GM12892 (cell line): ENCODE measurements around the gene TEAD1.

Experiments used
- POLR2A ChIP-seq: IDR thresholded peaks from 2 replicates; pipeline ENCODE4 v1.6.1; 2011; ENCODE audit warnings: low read depth, low read length, control low read depth
- POLR2AphosphoS5 ChIP-seq: IDR thresholded peaks from 2 replicates; pipeline ENCODE4 v1.6.1; 2011; ENCODE audit warnings: low read depth, low read length, control low read depth
- TAF1 ChIP-seq: IDR thresholded peaks from 2 replicates; pipeline ENCODE4 v1.6.1; 2011; ENCODE audit warnings: low read depth, mild to moderate bottlenecking, control low read depth, low read length, borderline replicate concordance

DNA sequence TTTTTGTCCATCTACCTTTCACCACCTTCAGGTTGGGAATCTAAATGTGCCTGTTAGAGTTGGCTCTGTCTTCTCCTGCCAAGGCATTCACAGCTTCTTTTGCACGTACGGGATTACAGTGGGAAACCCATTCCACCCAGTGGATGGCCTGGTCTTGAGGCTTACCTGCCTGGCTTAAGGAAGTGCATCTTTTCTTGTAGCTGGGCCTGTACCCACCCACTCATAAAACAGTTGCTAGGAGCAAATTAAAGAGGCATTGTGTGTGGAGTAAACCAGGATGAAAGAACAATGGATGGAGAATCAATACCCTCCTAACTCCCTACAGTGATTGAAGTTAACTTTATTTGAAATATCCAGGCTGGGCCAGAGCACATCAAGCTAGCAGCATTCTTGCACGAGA lies 71.6 kb downstream of the TEAD1 start:
- TF ChIP-seq POLR2A (no peak), TAF1 (no peak), POLR2AphosphoS5 (no peak)
